NCI-H524 (cell line): Measurements from ENCODE around the gene HOXA9.
A peak's percentile ranks its signal among the peaks of the same experiment; 100 is the strongest.

ENCODE experiments used
- DNase-seq, 2 experiments: peaks; one replicate each; lab custom pipeline; 2025; lab: John Stamatoyannopoulos, UW

The HOXA9 gene

GRCh38 chr7:27188386-27189294 is 23.3 kb upstream of the HOXA9 start:
- no peak for DNase-seq

DNA sequence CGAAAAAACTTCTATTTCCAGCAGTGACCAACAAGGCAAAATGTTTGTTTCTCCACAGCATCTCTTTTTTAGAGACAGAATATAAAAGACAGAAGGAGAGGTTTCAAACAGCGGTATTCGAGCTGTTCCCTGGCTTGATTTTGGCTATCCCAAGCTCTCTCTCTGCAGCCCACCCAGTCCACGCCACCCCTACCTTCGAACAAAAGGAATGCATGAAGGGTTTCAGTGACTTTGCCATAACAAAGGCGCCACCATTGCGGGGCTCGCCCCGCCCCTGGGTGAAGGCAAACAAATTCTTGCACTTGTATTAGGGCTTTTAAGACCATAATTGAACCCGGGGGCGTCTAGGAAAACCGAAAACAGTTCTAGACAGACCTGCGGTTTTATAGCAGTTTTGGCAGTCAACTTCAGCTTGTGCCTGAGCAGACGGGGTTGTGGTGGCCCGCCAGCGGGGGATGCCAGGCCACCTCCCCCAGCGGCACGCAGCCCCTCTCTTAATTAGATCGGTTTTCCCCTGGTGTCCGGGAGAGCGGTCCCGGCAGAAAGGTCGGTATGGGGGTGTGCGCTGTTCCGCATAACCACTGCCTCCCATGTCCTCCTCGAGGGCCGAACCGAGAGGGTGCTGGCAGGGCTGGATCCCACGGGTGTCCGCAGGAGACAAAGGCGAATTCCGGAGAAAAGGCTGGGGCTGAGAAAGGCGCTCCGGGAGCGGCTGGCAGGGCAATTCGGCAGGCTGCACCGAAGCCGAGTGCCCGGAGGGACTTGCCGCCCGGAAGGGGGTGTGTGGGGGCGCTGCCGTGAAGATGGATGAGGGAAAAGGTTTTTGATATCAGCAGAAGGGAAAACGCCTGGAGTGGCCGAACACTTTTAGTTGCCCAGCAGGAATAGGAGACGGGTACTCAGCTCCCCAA is 22.4 kb upstream of the HOXA9 start:
- no peak for DNase-seq

DNA sequence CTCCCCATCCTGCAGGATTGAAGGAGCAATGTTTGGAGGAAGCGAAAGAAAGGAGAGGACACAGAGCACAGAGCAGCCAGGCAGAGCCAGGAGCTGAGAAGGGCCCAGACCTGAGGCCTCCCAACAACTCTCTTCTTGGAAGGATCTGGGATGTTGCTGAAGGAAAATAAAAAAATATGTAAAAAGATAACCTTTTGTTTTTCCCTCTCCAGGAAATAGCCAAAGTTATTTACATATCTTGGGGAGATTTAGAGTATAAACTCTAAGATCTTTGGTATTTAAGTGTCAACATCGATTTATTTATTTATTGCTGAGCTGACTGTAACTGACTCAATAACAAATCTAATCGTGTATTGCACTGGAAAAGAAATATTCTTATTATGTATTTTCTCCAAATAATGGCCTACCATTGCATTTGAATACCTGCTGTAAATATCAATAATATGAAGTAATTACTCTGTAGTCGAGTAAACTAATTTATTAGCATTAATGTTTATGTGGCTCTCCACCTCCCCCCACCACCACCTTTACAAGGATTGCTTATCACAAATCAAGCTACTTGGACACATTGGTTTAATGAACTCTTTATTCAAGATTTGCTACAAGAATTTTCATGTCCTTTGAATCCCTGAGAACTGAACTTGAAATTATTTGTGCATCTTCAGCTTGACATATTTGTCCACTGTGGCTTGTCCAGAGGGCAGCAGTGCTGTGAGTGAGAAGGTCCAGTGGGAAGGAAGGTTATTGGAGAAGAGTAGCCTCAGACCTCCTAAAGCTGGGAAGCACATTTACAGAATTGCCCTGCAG is 21.5 kb upstream of the HOXA9 start:
- no peak for DNase-seq

- no peak for DNase-seq
Observed at GRCh38 chr7:27185854-27186667, 20.7 kb upstream of the HOXA9 start.

GRCh38 chr7:27185013-27185853 is 19.9 kb upstream of the HOXA9 start, which contains the start of gene HOXA11:
Gene HOXA11, minus strand, starts transcription at chr7:27185232. Its CDS starts 88 bp downstream, at chr7:27185144.
- peak in 1 of 2 experiments; percentile 55 for DNase-seq

- peak in 1 of 2 experiments; percentile 54 for DNase-seq
Observed at GRCh38 chr7:27184337-27185012, 19.1 kb upstream of the HOXA9 start.

DNA sequence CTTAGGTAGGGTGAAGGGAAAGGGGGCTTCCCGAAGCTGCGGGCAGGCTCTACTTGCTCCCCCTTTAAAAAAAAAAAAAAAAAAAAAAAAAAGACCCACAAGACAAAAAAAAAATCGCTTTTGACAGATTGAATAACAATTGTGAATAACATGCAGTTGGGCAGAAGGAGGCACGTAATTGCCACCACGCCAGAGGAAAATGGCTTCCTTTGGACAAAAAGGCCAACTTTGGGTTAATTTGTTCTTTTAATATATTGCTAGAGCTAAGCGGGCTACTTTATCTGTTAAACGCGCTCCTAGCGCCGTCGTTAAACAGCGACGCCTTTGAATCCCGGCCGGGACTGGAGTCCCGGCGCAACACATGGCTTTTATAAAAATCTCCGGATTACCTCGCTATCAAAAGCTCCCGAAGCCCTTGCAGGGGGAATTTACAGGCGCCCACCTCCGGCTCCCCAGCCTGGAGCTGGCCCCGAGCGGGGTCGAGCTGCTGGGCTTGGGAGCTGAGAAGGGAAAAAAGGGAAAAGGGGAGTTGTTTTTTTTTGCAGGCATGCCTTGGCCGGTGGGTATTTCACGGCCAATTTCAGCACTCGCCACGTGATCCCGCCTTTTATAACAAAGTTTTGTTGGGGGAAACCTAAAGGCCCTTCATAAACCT is 18.5 kb upstream of the HOXA9 start:
- DNase-seq, result peak in 1 of 2 experiments; percentile 37

- DNase-seq, result peak; percentile 20 to 48
Observed at GRCh38 chr7:27182861-27183681, 17.7 kb upstream of the HOXA9 start.

- DNase-seq, result no peak
Observed at GRCh38 chr7:27182285-27182841, 17.0 kb upstream of the HOXA9 start.

DNA sequence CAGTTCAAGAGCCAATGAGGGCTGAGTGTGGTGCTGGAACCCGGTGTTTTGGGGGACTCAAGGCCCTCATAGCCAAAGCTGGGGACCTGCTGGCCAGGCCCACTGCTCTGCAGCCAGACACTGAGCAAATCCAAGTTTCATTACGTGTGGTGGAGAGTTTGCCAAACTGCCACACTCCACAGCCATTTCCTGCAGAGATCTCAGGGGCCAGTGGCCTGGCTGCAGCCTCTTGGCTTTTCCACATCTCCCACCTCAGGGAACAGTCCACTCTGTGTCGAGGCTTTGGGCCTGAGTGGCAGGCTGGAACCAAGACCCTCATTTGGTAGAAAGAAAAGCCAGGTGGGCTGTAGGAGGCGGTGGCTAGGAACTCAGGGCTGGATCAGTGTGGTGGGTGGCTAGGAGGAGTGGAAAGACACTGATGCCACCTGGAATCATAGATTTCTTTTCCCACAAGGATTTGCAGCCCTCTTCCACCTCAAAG is 16.5 kb upstream of the HOXA9 start:
- DNase-seq, result no peak

DNA sequence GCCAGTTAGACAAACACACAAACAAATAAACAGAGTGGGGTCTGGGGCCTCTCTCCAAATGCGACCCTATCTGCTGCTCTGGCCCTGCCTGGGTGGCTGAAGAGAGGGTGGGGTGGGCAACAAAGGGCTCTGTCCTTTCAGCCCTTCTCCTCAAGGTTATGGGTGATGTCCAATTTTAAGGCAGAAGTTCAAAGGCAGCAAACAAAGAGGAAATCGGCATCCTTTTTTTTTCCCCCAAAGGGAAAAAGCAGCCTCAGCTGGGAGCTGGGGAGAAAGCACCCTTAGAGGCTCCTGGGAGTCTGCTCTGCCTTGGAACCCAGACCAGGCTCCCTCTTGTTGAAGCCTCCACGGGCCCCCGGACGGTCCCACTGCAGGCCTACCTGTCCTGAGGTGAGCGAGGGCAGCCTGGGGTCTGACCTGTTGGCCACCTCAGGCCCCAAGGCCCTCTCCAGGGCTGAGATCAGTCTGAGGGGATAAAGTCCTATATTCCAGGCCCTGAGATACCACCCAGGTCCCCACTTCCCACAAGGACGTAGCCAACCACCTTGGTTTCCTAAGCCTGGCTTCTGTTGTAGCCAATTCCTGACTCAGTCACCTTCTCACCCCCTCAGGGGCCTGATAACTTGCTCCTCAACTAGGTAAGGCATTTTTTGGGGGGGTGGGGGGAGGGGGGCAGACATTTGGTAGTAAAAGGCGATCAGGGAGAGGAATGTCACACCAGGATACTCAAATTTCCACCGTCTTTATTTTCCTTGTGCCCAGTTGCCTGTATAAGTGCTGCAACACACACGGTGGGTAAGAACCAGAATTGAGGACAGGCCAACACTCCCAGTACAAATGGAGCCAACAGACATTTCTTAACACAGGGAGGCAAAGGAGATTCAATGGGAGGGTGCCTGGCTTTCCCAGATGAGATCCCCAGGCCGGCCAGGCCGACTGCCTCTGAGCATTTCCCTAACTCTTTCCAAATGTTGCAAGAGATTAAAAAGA is 15.4 kb upstream of the HOXA9 start:
- DNase-seq, result no peak

- peak; percentile 34 to 60 for DNase-seq
Observed at GRCh38 chr7:27179503-27180430, 14.4 kb upstream of the HOXA9 start.

DNA sequence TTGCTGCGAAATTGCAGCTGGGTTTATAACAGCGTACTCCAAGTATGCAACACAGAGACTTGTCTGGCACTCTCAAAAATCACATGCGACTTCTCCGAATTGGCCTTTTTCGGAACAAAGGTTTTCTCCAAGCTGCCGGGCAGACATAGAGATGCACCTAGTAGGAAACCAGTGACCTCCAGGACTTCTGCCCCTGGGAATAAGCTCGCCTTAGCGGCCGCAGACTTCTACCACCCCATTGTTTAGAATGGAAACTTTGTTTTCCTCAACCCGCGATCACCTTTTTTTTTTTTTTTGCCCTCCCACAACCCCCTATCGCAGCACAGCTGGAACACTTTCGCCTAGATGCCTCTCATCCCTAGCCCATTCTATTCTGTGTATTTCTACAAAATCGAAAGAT is 13.7 kb upstream of the HOXA9 start:
- no peak for DNase-seq

GRCh38 chr7:27178366-27178765 is 13.0 kb upstream of the HOXA9 start:
- no peak for DNase-seq

DNA sequence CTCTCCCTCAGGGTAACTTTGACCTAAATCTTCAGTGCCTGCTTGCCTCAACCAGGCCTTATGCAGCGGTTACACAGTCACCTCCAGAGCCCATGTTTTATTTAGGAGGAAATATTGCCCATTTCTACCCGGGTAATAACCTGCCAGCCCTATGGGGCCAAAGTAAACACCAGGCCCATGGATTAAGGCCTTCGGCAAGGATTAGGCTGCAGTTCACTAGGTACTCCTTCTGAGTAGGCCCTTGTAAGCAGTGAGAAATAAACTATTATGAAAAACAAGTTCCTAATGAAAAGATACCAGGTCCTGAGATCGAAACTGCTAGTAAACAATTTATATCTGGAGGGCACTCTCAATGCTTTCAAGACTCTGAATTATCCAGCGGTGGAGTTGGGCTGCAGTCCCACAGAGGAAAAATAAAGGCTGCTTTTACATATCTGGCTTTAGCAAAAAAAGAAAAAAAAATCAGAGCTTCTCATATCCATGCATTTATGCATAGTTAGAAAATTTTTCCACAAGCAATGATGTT is 12.5 kb upstream of the HOXA9 start:
- DNase-seq, result peak in 1 of 2 experiments; percentile 20
